HFF-Myc (cell line): ENCODE data around the gene RABL6.

Source experiments
- DNase-seq: peaks from one replicate; pipeline ENCODE4 v3.0.0-alpha.2; 2011; ENCODE audit warnings: low read depth; ENCODE audit errors: extremely low read depth
- H3K4me3 ChIP-seq: replicated peaks from 2 replicates; pipeline ENCODE4 v1.5.1; 2011; ENCODE audit warnings: low read depth, mild to moderate bottlenecking, control low read depth, low read length
- TF ChIP-seq, protein P1 (sequence below): IDR thresholded peaks from 2 replicates; pipeline ENCODE4 v1.5.1; 2012; ENCODE audit warnings: mild to moderate bottlenecking, low read depth, low read length, control low read depth; ENCODE audit errors: missing control alignments

RABL6 gene

DNA sequence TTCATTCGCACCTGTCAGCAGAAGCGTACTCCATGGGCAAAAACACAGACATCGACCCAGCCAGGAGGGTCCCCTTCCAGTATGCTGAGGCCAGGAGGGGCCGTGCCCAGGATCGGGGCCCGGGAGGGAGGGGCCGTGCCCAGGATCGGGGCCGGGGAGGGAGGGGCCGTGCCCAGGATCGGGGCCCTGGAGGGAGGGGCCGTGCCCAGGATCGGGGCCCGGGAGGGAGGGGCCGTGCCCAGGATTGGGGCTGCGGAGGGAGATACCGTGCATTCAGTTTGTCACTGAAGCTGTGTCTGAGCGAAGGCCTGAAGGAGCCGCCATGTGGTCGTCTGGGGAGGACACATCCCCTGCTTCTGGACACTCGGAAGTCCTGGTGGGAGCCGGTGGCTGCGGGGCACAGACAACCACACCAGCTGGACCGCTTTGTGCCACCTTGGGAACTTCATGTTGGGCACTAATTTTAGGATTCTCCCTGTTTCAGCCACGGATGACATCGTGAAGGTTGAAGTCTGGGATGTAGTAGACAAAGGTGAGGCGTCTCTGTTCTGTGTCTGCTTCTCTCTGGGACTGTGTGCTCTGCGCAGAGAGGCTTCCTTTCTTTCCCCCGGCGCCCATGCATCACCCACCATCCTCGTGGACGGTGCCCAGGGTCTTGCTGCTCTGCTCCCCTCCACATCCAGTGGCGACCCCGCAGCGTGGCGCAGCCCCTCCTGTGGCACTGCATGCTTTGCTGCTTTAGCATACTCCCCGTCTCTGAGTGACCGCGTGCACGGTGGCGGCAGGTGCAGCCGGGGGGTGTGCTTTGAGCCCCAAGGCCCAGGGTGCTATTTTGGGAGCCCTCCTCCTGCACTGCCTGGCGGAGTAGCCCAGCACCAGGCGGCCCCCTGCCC, 17.8 kb downstream of the RABL6 start:
- TF ChIP-seq, protein P1, sequence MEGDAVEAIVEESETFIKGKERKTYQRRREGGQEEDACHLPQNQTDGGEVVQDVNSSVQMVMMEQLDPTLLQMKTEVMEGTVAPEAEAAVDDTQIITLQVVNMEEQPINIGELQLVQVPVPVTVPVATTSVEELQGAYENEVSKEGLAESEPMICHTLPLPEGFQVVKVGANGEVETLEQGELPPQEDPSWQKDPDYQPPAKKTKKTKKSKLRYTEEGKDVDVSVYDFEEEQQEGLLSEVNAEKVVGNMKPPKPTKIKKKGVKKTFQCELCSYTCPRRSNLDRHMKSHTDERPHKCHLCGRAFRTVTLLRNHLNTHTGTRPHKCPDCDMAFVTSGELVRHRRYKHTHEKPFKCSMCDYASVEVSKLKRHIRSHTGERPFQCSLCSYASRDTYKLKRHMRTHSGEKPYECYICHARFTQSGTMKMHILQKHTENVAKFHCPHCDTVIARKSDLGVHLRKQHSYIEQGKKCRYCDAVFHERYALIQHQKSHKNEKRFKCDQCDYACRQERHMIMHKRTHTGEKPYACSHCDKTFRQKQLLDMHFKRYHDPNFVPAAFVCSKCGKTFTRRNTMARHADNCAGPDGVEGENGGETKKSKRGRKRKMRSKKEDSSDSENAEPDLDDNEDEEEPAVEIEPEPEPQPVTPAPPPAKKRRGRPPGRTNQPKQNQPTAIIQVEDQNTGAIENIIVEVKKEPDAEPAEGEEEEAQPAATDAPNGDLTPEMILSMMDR, result no peak
- no peak for DNase-seq
- H3K4me3 ChIP-seq, result no peak overlapping the region

DNA sequence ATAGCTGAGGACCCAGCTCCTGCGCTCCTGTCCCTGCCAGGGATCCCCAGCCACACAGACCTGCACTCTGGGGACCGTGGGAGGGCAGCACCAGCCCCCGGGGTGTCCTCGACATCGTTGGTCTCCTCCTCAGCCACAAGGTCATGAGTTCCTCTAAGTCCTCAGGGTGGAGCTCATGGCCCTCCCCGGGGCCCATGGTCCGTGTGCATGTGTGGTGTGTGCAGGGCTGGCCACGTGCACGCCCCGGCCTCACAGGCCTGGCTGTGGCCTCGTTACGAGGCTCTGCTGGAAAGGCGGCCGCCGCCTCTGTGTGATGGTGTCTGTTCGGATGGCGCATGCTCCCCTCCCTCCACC, 18.4 kb downstream of the RABL6 start:
- TF ChIP-seq, protein P1, result no peak
- no peak overlapping the region for H3K4me3 ChIP-seq
- no peak for DNase-seq

DNA sequence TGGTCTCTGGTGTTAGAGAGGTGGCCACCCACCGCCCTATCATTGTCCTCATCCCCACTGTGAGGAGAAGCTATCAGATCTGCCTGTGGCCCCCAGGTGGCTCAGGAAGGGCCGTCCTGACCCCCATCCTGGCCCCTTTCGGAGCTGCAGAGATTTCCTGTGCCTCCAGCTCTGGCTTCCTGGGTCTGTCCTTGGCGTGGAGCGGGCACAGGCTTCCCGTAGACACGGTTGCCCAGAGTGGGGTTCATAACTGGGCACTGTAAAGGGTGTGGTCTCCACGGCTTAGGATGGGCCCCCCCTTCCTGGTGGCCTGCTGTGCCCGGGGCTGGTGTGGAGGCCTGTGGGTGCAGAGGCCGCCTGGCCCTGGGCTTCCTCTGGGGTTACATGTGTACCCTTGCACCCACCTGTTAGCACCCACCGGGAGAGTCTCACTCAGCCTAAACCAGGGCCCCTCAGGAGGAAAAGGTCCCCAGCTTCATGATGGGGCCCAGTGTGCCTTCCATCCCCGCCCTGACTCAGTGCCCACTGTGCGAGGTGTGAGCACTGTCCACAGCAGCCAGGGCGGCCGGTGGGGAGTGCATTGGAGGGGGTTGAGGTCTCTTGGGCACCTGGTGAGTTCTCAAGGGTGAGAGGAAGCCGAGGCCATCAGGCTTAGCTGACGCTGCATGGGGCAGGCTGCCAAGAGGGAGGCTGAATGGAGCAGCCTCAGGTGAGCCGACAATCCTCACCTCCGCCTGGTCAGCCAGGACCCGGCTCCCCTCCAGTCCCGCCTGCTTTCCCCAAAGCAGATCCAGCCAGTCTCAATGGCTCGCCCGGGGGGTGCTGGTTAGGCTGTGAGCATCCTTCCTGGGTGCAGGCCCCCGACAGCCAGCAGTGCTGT, 19.2 kb downstream of the RABL6 start:
- no peak for DNase-seq
- TF ChIP-seq, protein P1, result no peak
- H3K4me3 ChIP-seq, result no peak overlapping the region

DNA sequence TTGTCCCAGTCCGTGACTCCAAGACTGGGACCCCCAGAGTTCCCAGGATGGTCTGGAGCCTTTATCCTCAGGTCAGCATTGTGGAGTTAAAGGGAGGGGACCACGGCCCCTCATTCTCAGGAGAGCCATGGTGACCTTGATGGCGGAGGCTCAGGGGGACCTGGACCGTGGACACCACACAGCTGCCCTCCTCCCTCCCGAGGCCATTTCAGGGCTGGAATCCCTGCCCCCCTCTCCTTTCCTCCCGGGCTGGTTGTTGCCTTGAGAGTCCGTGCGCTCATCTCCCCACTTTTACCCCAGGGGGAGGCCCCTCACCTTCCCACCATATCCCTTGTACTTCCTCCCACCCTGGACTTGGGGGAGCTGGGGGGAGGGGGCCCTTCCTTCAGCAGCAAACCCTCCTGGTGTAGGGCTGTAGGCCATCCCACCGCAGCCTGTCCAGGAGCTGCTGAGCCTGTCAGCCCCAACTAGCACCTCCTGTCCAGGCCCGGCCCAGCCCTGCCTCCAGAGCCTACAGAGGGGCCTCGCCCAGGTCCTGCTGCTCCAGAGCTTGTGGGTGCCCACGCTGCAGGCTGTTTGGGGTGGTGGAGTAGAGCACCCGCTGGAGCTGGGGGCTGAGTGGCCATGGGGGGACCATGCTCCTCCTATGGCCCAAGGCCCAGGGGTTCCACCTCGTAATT, 20.2 kb downstream of the RABL6 start:
- DNase-seq, result no peak
- no peak overlapping the region for H3K4me3 ChIP-seq
- TF ChIP-seq, protein P1, result no peak

DNA sequence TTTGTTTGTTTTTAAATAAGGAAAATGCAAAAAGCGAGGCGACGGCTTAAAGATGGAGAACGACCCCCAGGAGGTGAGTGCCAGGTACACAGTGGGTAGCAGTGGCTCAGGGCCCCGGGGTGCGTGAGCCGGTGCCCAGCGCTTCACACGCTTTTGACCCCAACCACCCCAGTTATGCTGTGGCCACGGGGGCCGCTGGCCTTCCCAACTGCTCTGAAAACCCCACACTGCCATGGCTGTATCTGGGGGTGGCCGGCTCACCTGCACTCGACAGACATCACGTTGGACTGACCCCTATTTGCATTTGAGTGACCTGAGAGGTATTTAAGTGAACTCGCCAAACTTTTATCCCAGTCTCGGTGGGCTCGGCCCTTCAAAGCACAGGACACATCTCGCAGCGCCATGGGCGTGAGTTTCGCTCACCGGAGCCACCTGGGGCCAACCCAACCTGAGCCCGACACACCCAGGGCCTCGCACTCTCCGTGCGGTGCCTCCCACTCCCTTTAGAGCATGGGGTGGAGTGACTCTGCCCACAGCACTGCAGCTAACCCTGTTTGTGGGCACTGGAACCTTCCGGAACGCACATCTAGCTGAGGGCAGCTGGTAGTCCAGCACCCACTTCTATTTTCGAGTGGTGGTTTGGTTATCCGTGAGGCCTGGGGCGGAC, 20.9 kb downstream of the RABL6 start:
- no peak for DNase-seq
- H3K4me3 ChIP-seq, result no peak overlapping the region
- TF ChIP-seq, protein P1, result no peak

DNA sequence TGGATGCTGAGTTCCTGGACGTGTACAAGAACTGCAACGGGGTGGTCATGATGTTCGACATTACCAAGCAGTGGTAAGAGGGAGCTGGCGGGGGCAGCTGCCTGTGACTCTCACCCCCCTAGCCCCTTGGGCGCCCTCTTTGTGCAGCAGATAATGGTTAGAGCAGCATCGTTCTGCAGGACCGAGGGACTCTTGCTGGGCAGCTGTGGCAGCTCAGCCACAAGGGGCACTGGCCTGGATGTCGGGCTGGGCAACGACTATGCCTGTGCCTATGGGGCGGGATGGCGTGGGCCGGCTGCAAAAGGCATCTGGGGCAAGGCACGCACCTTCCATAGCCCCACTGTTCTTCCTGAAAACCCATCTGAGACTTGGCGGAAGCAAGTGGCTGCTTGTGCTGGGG, 21.7 kb downstream of the RABL6 start:
- no peak for DNase-seq
- TF ChIP-seq, protein P1, result no peak
- no peak overlapping the region for H3K4me3 ChIP-seq
